Measurements from ENCODE around the gene MICAL2. TPM values are rescaled to one million over a fixed set of nuclear protein-coding genes. Genes with fewer than 3 reads are reported as not detected.

Gene MICAL2
- total and polyA plus RNA-seq, 2 of the 8 experiments (the other 6 are each of a cell fraction or from before 2014, with no cell fraction given), result 1.3 to 4.1 TPM

DNA sequence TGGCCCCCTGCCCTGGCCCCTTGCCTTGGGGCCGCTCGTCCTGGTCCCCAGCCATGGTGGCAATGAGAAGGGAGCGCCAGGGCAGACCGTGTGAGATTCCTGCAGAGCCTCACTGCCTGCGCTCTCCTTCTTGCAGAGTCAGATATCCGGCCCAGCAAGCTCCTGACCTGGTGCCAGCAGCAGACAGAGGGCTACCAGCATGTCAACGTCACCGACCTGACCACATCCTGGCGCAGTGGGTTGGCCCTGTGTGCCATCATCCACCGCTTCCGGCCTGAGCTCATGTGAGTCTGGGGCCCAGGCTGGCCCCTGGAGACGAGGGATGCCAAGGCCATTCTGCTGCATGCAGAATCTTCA lies 114.1 kb downstream of the MICAL2 start (continued):
- TF ChIP-seq, protein P1, sequence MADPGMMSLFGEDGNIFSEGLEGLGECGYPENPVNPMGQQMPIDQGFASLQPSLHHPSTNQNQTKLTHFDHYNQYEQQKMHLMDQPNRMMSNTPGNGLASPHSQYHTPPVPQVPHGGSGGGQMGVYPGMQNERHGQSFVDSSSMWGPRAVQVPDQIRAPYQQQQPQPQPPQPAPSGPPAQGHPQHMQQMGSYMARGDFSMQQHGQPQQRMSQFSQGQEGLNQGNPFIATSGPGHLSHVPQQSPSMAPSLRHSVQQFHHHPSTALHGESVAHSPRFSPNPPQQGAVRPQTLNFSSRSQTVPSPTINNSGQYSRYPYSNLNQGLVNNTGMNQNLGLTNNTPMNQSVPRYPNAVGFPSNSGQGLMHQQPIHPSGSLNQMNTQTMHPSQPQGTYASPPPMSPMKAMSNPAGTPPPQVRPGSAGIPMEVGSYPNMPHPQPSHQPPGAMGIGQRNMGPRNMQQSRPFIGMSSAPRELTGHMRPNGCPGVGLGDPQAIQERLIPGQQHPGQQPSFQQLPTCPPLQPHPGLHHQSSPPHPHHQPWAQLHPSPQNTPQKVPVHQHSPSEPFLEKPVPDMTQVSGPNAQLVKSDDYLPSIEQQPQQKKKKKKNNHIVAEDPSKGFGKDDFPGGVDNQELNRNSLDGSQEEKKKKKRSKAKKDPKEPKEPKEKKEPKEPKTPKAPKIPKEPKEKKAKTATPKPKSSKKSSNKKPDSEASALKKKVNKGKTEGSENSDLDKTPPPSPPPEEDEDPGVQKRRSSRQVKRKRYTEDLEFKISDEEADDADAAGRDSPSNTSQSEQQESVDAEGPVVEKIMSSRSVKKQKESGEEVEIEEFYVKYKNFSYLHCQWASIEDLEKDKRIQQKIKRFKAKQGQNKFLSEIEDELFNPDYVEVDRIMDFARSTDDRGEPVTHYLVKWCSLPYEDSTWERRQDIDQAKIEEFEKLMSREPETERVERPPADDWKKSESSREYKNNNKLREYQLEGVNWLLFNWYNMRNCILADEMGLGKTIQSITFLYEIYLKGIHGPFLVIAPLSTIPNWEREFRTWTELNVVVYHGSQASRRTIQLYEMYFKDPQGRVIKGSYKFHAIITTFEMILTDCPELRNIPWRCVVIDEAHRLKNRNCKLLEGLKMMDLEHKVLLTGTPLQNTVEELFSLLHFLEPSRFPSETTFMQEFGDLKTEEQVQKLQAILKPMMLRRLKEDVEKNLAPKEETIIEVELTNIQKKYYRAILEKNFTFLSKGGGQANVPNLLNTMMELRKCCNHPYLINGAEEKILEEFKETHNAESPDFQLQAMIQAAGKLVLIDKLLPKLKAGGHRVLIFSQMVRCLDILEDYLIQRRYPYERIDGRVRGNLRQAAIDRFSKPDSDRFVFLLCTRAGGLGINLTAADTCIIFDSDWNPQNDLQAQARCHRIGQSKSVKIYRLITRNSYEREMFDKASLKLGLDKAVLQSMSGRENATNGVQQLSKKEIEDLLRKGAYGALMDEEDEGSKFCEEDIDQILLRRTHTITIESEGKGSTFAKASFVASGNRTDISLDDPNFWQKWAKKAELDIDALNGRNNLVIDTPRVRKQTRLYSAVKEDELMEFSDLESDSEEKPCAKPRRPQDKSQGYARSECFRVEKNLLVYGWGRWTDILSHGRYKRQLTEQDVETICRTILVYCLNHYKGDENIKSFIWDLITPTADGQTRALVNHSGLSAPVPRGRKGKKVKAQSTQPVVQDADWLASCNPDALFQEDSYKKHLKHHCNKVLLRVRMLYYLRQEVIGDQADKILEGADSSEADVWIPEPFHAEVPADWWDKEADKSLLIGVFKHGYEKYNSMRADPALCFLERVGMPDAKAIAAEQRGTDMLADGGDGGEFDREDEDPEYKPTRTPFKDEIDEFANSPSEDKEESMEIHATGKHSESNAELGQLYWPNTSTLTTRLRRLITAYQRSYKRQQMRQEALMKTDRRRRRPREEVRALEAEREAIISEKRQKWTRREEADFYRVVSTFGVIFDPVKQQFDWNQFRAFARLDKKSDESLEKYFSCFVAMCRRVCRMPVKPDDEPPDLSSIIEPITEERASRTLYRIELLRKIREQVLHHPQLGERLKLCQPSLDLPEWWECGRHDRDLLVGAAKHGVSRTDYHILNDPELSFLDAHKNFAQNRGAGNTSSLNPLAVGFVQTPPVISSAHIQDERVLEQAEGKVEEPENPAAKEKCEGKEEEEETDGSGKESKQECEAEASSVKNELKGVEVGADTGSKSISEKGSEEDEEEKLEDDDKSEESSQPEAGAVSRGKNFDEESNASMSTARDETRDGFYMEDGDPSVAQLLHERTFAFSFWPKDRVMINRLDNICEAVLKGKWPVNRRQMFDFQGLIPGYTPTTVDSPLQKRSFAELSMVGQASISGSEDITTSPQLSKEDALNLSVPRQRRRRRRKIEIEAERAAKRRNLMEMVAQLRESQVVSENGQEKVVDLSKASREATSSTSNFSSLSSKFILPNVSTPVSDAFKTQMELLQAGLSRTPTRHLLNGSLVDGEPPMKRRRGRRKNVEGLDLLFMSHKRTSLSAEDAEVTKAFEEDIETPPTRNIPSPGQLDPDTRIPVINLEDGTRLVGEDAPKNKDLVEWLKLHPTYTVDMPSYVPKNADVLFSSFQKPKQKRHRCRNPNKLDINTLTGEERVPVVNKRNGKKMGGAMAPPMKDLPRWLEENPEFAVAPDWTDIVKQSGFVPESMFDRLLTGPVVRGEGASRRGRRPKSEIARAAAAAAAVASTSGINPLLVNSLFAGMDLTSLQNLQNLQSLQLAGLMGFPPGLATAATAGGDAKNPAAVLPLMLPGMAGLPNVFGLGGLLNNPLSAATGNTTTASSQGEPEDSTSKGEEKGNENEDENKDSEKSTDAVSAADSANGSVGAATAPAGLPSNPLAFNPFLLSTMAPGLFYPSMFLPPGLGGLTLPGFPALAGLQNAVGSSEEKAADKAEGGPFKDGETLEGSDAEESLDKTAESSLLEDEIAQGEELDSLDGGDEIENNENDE (IDR thresholded peaks at IDR 0.05; ENCODE audit: insufficient replicate concordance, low read length), result no peak
- TF ChIP-seq FOSL1 (IDR thresholded peaks at IDR 0.05; ENCODE audit: insufficient read depth, low read depth, low read length) (no peak), EP300 (IDR thresholded peaks at IDR 0.05; ENCODE audit: borderline replicate concordance in 1 of 2, low read depth in 2 of 2, low read length in 2 of 2) (no peak), BACH1 (IDR thresholded peaks at IDR 0.05; ENCODE audit: low read length) (no peak), SRF (IDR thresholded peaks at IDR 0.05; ENCODE audit: low read depth, low read length) (no peak), NRF1 (IDR thresholded peaks at IDR 0.05; ENCODE audit: low read depth, low read length) (no peak), CREB1 (IDR thresholded peaks at IDR 0.05) (no peak), SIRT6 (IDR thresholded peaks at IDR 0.05; ENCODE audit: low read length) (no peak), EZH2 (IDR thresholded peaks at IDR 0.05; ENCODE audit: low read depth, low read length, severe bottlenecking) (no peak)

Data from H1 (cell line).